SK-N-SH (cell line): ENCODE data around the gene MUC5B.

Source experiments
- CHD2 ChIP-seq: fragments of 150-350 bp; IDR thresholded peaks from 2 replicates; pipeline ENCODE4 v1.6.1; 2018; ENCODE audit warnings: low read length; ENCODE audit not compliant: partially characterized antibody
- EP300 ChIP-seq, 2 experiments: IDR thresholded peaks; 2 replicates each; pipeline versions ENCODE4 v1.4.0 to v1.6.1; 2012; ENCODE audit warnings: borderline replicate concordance in 1 of 2, low read depth in 1 of 2, low read length in 1 of 2
- JUND ChIP-seq: IDR thresholded peaks from 2 replicates; pipeline ENCODE4 v1.4.0; 2012
- POLR2AphosphoS5 ChIP-seq: IDR thresholded peaks from 2 replicates; pipeline ENCODE4 v1.6.1; 2012; ENCODE audit warnings: low read depth, low read length
- ZBTB33 ChIP-seq: IDR thresholded peaks from 2 replicates; pipeline ENCODE4 v1.4.0; 2012; ENCODE audit warnings: low read depth, borderline replicate concordance
- TF ChIP-seq, protein P1 (sequence below): fragments of 200-600 bp; sonication (generic); IDR thresholded peaks from 2 replicates; pipeline ENCODE4 v1.6.1; 2017; ENCODE audit warnings: antibody characterized with exemption, mild to moderate bottlenecking, moderate library complexity

GRCh38 chr11:1219834-1220815 lies 2.7 kb upstream of the MUC5B start:
- TF ChIP-seq, protein P1, sequence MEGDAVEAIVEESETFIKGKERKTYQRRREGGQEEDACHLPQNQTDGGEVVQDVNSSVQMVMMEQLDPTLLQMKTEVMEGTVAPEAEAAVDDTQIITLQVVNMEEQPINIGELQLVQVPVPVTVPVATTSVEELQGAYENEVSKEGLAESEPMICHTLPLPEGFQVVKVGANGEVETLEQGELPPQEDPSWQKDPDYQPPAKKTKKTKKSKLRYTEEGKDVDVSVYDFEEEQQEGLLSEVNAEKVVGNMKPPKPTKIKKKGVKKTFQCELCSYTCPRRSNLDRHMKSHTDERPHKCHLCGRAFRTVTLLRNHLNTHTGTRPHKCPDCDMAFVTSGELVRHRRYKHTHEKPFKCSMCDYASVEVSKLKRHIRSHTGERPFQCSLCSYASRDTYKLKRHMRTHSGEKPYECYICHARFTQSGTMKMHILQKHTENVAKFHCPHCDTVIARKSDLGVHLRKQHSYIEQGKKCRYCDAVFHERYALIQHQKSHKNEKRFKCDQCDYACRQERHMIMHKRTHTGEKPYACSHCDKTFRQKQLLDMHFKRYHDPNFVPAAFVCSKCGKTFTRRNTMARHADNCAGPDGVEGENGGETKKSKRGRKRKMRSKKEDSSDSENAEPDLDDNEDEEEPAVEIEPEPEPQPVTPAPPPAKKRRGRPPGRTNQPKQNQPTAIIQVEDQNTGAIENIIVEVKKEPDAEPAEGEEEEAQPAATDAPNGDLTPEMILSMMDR, result no peak
- TF ChIP-seq POLR2AphosphoS5 (no peak), EP300 (IDR thresholded peaks at IDR 0.05; ENCODE audit: borderline replicate concordance in 1 of 2, low read depth in 1 of 2, low read length in 1 of 2) (no peak), JUND (no peak), CHD2 (no peak), ZBTB33 (no peak)
